ENCODE results near the gene ZP1.

Gene ZP1

GRCh38 chr11:60844870-60845221, 22.5 kb upstream of the ZP1 start:
- DNase-seq, result no peak

- no peak for DNase-seq
Measured at GRCh38 chr11:60845338-60845737, 22.0 kb upstream of the ZP1 start.

- no peak for DNase-seq
Measured at GRCh38 chr11:60847281-60847680, 20.1 kb upstream of the ZP1 start.

GRCh38 chr11:60847896-60848295, 19.4 kb upstream of the ZP1 start:
- DNase-seq, result no peak

GRCh38 chr11:60848714-60849151, 18.6 kb upstream of the ZP1 start:
- no peak for DNase-seq

- DNase-seq, result no peak
Measured at GRCh38 chr11:60849641-60850520, 17.5 kb upstream of the ZP1 start.

- no peak for DNase-seq
Measured at GRCh38 chr11:60851327-60852104, 15.8 kb upstream of the ZP1 start.

GRCh38 chr11:60852117-60852981, 15.0 kb upstream of the ZP1 start:
- DNase-seq, result no peak

- no peak for DNase-seq
Measured at GRCh38 chr11:60852982-60853950, 14.1 kb upstream of the ZP1 start.

GRCh38 chr11:60854140-60854846, 13.0 kb upstream of the ZP1 start:
- no peak for DNase-seq

GRCh38 chr11:60854847-60855725, 12.3 kb upstream of the ZP1 start:
- DNase-seq, result no peak

GRCh38 chr11:60855726-60856633, 11.4 kb upstream of the ZP1 start, which contains the start of gene PTGDR2:
Gene PTGDR2, minus strand, starts transcription at chr11:60855950. Its CDS starts 2,228 bp downstream, at chr11:60853722.
- no peak for DNase-seq

- DNase-seq, result no peak
Measured at GRCh38 chr11:60857378-60858232, 9.7 kb upstream of the ZP1 start.

- no peak for DNase-seq
Measured at GRCh38 chr11:60858236-60858635, 9.1 kb upstream of the ZP1 start.

GRCh38 chr11:60858731-60859464, 8.4 kb upstream of the ZP1 start:
- no peak for DNase-seq

GRCh38 chr11:60859616-60860250, 7.6 kb upstream of the ZP1 start:
- DNase-seq, result no peak

- DNase-seq, result no peak
Measured at GRCh38 chr11:60860943-60861342, 6.4 kb upstream of the ZP1 start.

All from SIG-M5 (cell line).